ENCODE measurements around the gene KBTBD13. TPM values are rescaled to one million over a fixed set of nuclear protein-coding genes. Genes with fewer than 3 reads are reported as not detected.
A peak's percentile ranks its signal among the peaks of the same experiment; 100 is the strongest.

The KBTBD13 gene
- total and polyA plus RNA-seq, 7 donors = 0.12 to 5.7 (median 1.8) TPM

GRCh38 chr15:65087411-65087810, 10.9 kb downstream of the KBTBD13 start:
- DNase-seq (no peak), ATAC-seq (peak in 3 of 4 donors; percentile 2 to 19 (median 4))
- Histone ChIP-seq H3K4me1 (peaks cover 56% of the 10 kb centered on the region), H3K36me3 (ENCODE audit: insufficient read depth in 1 of 2, low read depth in 1 of 2) (peaks cover 0 to 1% of the 10 kb centered on the region in 2 donors), H3K9me3 (no peaks in the 10 kb centered on the region), H3K27ac (peak overlapping the region; percentile 87), H3K27me3 (ENCODE audit: insufficient read depth in 3 of 3, low read length in 2 of 3) (no peaks in the 10 kb centered on the region), H3K4me3 (no peak overlapping the region)
- TF ChIP-seq CTCF (IDR thresholded peaks at IDR 0.05) = no peak
- intact Hi-C loops (cut with DNase I) = loop anchor here in 1 of 2 donors (5.0 kb wide), 1 partner anchor 35 kb away; no protein-coding TSS in a partner anchor
- WGBS, 3 donors = 51 to 66% (median 62%) methylated on average over 3 of the region's 3 CpGs

GRCh38 chr15:65087873-65088642, 11.5 kb downstream of the KBTBD13 start:
- Histone ChIP-seq H3K9me3 (no peaks in the 10 kb centered on the region), H3K27me3 (ENCODE audit: insufficient read depth in 3 of 3, low read length in 2 of 3) (no peaks in the 10 kb centered on the region), H3K27ac (peak overlapping the region; percentile 87), H3K36me3 (ENCODE audit: insufficient read depth in 1 of 2, low read depth in 1 of 2) (peaks cover 0 to 7% of the 10 kb centered on the region in 2 donors), H3K4me1 (peaks cover 50% of the 10 kb centered on the region), H3K4me3 (no peak overlapping the region)
- no peak for TF ChIP-seq CTCF (IDR thresholded peaks at IDR 0.05)
- DNase-seq = peak in 1 of 2 donors; percentile 72
- ATAC-seq = peak; percentile 52 to 76 (median 70)
- 25 to 40% (median 29%) methylated on average over 13 of the region's 13 CpGs for WGBS, 3 donors
- intact Hi-C loops (cut with DNase I) = loop anchor here in 1 of 2 donors (5.0 kb wide), 1 partner anchor 36 kb away; no protein-coding TSS in a partner anchor

- Histone ChIP-seq H3K36me3 (ENCODE audit: insufficient read depth in 1 of 2, low read depth in 1 of 2) (peaks cover 0 to 7% of the 10 kb centered on the region in 2 donors), H3K4me3 (no peak overlapping the region), H3K4me1 (peaks cover 48% of the 10 kb centered on the region), H3K9me3 (no peaks in the 10 kb centered on the region), H3K27me3 (ENCODE audit: insufficient read depth in 3 of 3, low read length in 2 of 3) (no peaks in the 10 kb centered on the region), H3K27ac (peak overlapping the region; percentile 87)
- intact Hi-C loops (cut with DNase I) = loop anchor here in 1 of 2 donors (5.0 kb wide), 1 partner anchor 36 kb away; no protein-coding TSS in a partner anchor
- 18 to 38% (median 33%) methylated on average over 6 of the region's 6 CpGs for WGBS, 3 donors
- peak; percentile 1 to 25 (median 13) for ATAC-seq
- no peak for DNase-seq
- TF ChIP-seq CTCF (IDR thresholded peaks at IDR 0.05) = no peak
Measured at GRCh38 chr15:65088643-65089021, 12.1 kb downstream of the KBTBD13 start.

- Histone ChIP-seq H3K27ac (peak overlapping the region; percentile 87), H3K4me1 (peaks cover 45% of the 10 kb centered on the region), H3K9me3 (no peaks in the 10 kb centered on the region), H3K4me3 (no peak overlapping the region), H3K36me3 (ENCODE audit: insufficient read depth in 1 of 2, low read depth in 1 of 2) (peaks cover 0 to 7% of the 10 kb centered on the region in 2 donors), H3K27me3 (ENCODE audit: insufficient read depth in 3 of 3, low read length in 2 of 3) (no peaks in the 10 kb centered on the region)
- WGBS, 3 donors = 38 to 58% (median 46%) methylated on average over 5 of the region's 5 CpGs
- DNase-seq (no peak), ATAC-seq (peak; percentile 28 to 57 (median 34))
- intact Hi-C loops (cut with DNase I) = loop anchor here in 1 of 2 donors (5.0 kb wide), 1 partner anchor 37 kb away; no protein-coding TSS in a partner anchor
- TF ChIP-seq CTCF (IDR thresholded peaks at IDR 0.05) = no peak
Measured at GRCh38 chr15:65089206-65089824, 12.8 kb downstream of the KBTBD13 start.

All from psoas muscle (tissue), 8 donors.